ENCODE results near the gene DDB1.

Gene DDB1

GRCh38 chr11:61283613-61284012 lies 49.3 kb downstream of the DDB1 start:
- no peak overlapping the region for H2AK5ac ChIP-seq (ENCODE audit: low read length)
- H3K79me2 ChIP-seq (ENCODE audit: control insufficient read depth, insufficient read depth, low read length, poor library complexity): no peaks in the 10 kb centered on the region
- no peak overlapping the region for H3K4me3 ChIP-seq (ENCODE audit: low read depth, low read length)
- no peak overlapping the region for H3K4me2 ChIP-seq (ENCODE audit: low read length)
- no peak overlapping the region for H3K14ac ChIP-seq (ENCODE audit: low read length)
- peaks cover 4% of the 10 kb centered on the region for H3K9me3 ChIP-seq (ENCODE audit: insufficient read depth, low read depth, low read length)
- H3K23ac ChIP-seq (ENCODE audit: low read length): no peak overlapping the region
- peaks cover 3 to 5% of the 10 kb centered on the region in 2 experiments for H3K4me1 ChIP-seq (ENCODE audit: control insufficient read depth in 1 of 2, insufficient read depth in 2 of 2, low read length in 2 of 2)
- H3K4ac ChIP-seq (ENCODE audit: low read depth, low read length): no peak overlapping the region
- H2BK5ac ChIP-seq (ENCODE audit: low read depth, low read length, poor library complexity): no peak overlapping the region
- H3K27me3 ChIP-seq (ENCODE audit: insufficient read depth, low read length): no peaks in the 10 kb centered on the region
- no CpG with 5 or more reads among the region's 4 CpGs for WGBS (ENCODE audit: extremely low coverage, insufficient coverage, insufficient read length)
- no peak overlapping the region for H2BK120ac ChIP-seq (ENCODE audit: insufficient read depth, low read length, poor library complexity)
- H3K18ac ChIP-seq (ENCODE audit: low read length): no peak overlapping the region
- H4K12ac ChIP-seq (ENCODE audit: low read depth, low read length): no peak overlapping the region
- peak in 1 of 2 donors; percentile 42 for DNase-seq
- no peak overlapping the region for H2AFZ ChIP-seq (ENCODE audit: insufficient read depth, low read length, poor library complexity)
- no peak overlapping the region for H3K9ac ChIP-seq (ENCODE audit: low read length)
- H3K36me3 ChIP-seq (ENCODE audit: control insufficient read depth in 1 of 2, insufficient read depth in 2 of 2, low read length in 2 of 2): peaks cover 11 to 18% of the 10 kb centered on the region in 2 experiments
- no peak overlapping the region for H3K27ac ChIP-seq (ENCODE audit: low read depth, low read length)
- H2BK12ac ChIP-seq (ENCODE audit: low read length): no peak overlapping the region
- H4K91ac ChIP-seq (ENCODE audit: low read depth, low read length): no peak overlapping the region
- H4K8ac ChIP-seq (ENCODE audit: low read depth, low read length): no peak overlapping the region
- H3K79me1 ChIP-seq (ENCODE audit: low read length): no peaks in the 10 kb centered on the region

- peak overlapping the region; percentile 47 for H3K4me2 ChIP-seq (ENCODE audit: low read length)
- H2AFZ ChIP-seq (ENCODE audit: insufficient read depth, low read length, poor library complexity): no peak overlapping the region
- H3K23ac ChIP-seq (ENCODE audit: low read length): no peak overlapping the region
- H3K9ac ChIP-seq (ENCODE audit: low read length): no peak overlapping the region
- H3K79me2 ChIP-seq (ENCODE audit: control insufficient read depth, insufficient read depth, low read length, poor library complexity): no peaks in the 10 kb centered on the region
- H4K8ac ChIP-seq (ENCODE audit: low read depth, low read length): no peak overlapping the region
- peaks cover 4% of the 10 kb centered on the region for H3K9me3 ChIP-seq (ENCODE audit: insufficient read depth, low read depth, low read length)
- peak; percentile 79 to 86 for DNase-seq
- WGBS (ENCODE audit: extremely low coverage, insufficient coverage, insufficient read length): no CpG with 5 or more reads among the region's 35 CpGs
- no peaks in the 10 kb centered on the region for H3K27me3 ChIP-seq (ENCODE audit: insufficient read depth, low read length)
- peaks cover 8 to 16% of the 10 kb centered on the region in 2 experiments for H3K36me3 ChIP-seq (ENCODE audit: control insufficient read depth in 1 of 2, insufficient read depth in 2 of 2, low read length in 2 of 2)
- peaks cover 7 to 11% of the 10 kb centered on the region in 2 experiments for H3K4me1 ChIP-seq (ENCODE audit: control insufficient read depth in 1 of 2, insufficient read depth in 2 of 2, low read length in 2 of 2)
- no peak overlapping the region for H2BK5ac ChIP-seq (ENCODE audit: low read depth, low read length, poor library complexity)
- no peak overlapping the region for H4K91ac ChIP-seq (ENCODE audit: low read depth, low read length)
- no peak overlapping the region for H2BK120ac ChIP-seq (ENCODE audit: insufficient read depth, low read length, poor library complexity)
- no peak overlapping the region for H3K18ac ChIP-seq (ENCODE audit: low read length)
- no peak overlapping the region for H2BK12ac ChIP-seq (ENCODE audit: low read length)
- no peak overlapping the region for H3K4me3 ChIP-seq (ENCODE audit: low read depth, low read length)
- no peaks in the 10 kb centered on the region for H3K79me1 ChIP-seq (ENCODE audit: low read length)
- no peak overlapping the region for H2AK5ac ChIP-seq (ENCODE audit: low read length)
- no peak overlapping the region for H3K27ac ChIP-seq (ENCODE audit: low read depth, low read length)
- no peak overlapping the region for H4K12ac ChIP-seq (ENCODE audit: low read depth, low read length)
- H3K4ac ChIP-seq (ENCODE audit: low read depth, low read length): no peak overlapping the region
- no peak overlapping the region for H3K14ac ChIP-seq (ENCODE audit: low read length)
These were observed 51.2 kb downstream of the DDB1 start for GRCh38 chr11:61281581-61282250.

GRCh38 chr11:61280883-61281580 lies 51.9 kb downstream of the DDB1 start:
- Histone ChIP-seq H4K12ac (ENCODE audit: low read depth, low read length) (no peak overlapping the region), H3K27me3 (ENCODE audit: insufficient read depth, low read length) (no peaks in the 10 kb centered on the region), H3K27ac (ENCODE audit: low read depth, low read length) (no peak overlapping the region), H3K36me3 (ENCODE audit: control insufficient read depth in 1 of 2, insufficient read depth in 2 of 2, low read length in 2 of 2) (peaks cover 6 to 14% of the 10 kb centered on the region in 2 experiments), H4K8ac (ENCODE audit: low read depth, low read length) (no peak overlapping the region), H4K91ac (ENCODE audit: low read depth, low read length) (no peak overlapping the region), H3K14ac (ENCODE audit: low read length) (no peak overlapping the region), H3K4me3 (ENCODE audit: low read depth, low read length) (peak overlapping the region; percentile 2), H3K4me2 (ENCODE audit: low read length) (no peak overlapping the region), H2BK5ac (ENCODE audit: low read depth, low read length, poor library complexity) (no peak overlapping the region), H2BK12ac (ENCODE audit: low read length) (no peak overlapping the region), H3K18ac (ENCODE audit: low read length) (no peak overlapping the region), H2AFZ (ENCODE audit: insufficient read depth, low read length, poor library complexity) (no peak overlapping the region), H3K4ac (ENCODE audit: low read depth, low read length) (no peak overlapping the region), H3K23ac (ENCODE audit: low read length) (no peak overlapping the region), H2AK5ac (ENCODE audit: low read length) (no peak overlapping the region), H2BK120ac (ENCODE audit: insufficient read depth, low read length, poor library complexity) (no peak overlapping the region), H3K9ac (ENCODE audit: low read length) (no peak overlapping the region), H3K4me1 (ENCODE audit: control insufficient read depth in 1 of 2, insufficient read depth in 2 of 2, low read length in 2 of 2) (peaks cover 7 to 11% of the 10 kb centered on the region in 2 experiments), H3K79me1 (ENCODE audit: low read length) (no peaks in the 10 kb centered on the region), H3K9me3 (ENCODE audit: insufficient read depth, low read depth, low read length) (peaks cover 4% of the 10 kb centered on the region), H3K79me2 (ENCODE audit: control insufficient read depth, insufficient read depth, low read length, poor library complexity) (no peaks in the 10 kb centered on the region)
- DNase-seq: no peak
- 100% methylated on average over 1 of the region's 20 CpGs for WGBS (ENCODE audit: extremely low coverage, insufficient coverage, insufficient read length)

GRCh38 chr11:61279934-61280659 lies 52.8 kb downstream of the DDB1 start:
- Histone ChIP-seq H3K36me3 (ENCODE audit: control insufficient read depth in 1 of 2, insufficient read depth in 2 of 2, low read length in 2 of 2) (peaks cover 3 to 11% of the 10 kb centered on the region in 2 experiments), H3K4me3 (ENCODE audit: low read depth, low read length) (no peak overlapping the region), H2AFZ (ENCODE audit: insufficient read depth, low read length, poor library complexity) (no peak overlapping the region), H3K4ac (ENCODE audit: low read depth, low read length) (no peak overlapping the region), H2BK12ac (ENCODE audit: low read length) (no peak overlapping the region), H3K4me2 (ENCODE audit: low read length) (no peak overlapping the region), H4K12ac (ENCODE audit: low read depth, low read length) (no peak overlapping the region), H3K18ac (ENCODE audit: low read length) (no peak overlapping the region), H3K79me1 (ENCODE audit: low read length) (no peaks in the 10 kb centered on the region), H2AK5ac (ENCODE audit: low read length) (no peak overlapping the region), H3K9me3 (ENCODE audit: insufficient read depth, low read depth, low read length) (peaks cover 2% of the 10 kb centered on the region), H3K14ac (ENCODE audit: low read length) (no peak overlapping the region), H3K4me1 (ENCODE audit: control insufficient read depth in 1 of 2, insufficient read depth in 2 of 2, low read length in 2 of 2) (peaks cover 7 to 11% of the 10 kb centered on the region in 2 experiments), H4K91ac (ENCODE audit: low read depth, low read length) (no peak overlapping the region), H2BK5ac (ENCODE audit: low read depth, low read length, poor library complexity) (no peak overlapping the region), H3K79me2 (ENCODE audit: control insufficient read depth, insufficient read depth, low read length, poor library complexity) (no peaks in the 10 kb centered on the region), H3K27ac (ENCODE audit: low read depth, low read length) (no peak overlapping the region), H3K9ac (ENCODE audit: low read length) (no peak overlapping the region), H3K23ac (ENCODE audit: low read length) (no peak overlapping the region), H3K27me3 (ENCODE audit: insufficient read depth, low read length) (no peaks in the 10 kb centered on the region), H4K8ac (ENCODE audit: low read depth, low read length) (no peak overlapping the region), H2BK120ac (ENCODE audit: insufficient read depth, low read length, poor library complexity) (no peak overlapping the region)
- WGBS (ENCODE audit: extremely low coverage, insufficient coverage, insufficient read length): no CpG with 5 or more reads among the region's 12 CpGs
- no peak for DNase-seq

All from trophoblast cell (in vitro differentiated cells and primary cell).